Activated CD4-positive, alpha-beta T cell treated with anti-CD3 and anti-CD28 coated beads for 24 hours (primary cell): Measurements from ENCODE around the gene CBX6.

Experiments
- DNase-seq, 2 donors: peaks; one replicate each; pipeline ENCODE4 v3.0.0-alpha.2; 2020; ENCODE audit warnings: low read depth in 2 of 2

CBX6 gene

DNA sequence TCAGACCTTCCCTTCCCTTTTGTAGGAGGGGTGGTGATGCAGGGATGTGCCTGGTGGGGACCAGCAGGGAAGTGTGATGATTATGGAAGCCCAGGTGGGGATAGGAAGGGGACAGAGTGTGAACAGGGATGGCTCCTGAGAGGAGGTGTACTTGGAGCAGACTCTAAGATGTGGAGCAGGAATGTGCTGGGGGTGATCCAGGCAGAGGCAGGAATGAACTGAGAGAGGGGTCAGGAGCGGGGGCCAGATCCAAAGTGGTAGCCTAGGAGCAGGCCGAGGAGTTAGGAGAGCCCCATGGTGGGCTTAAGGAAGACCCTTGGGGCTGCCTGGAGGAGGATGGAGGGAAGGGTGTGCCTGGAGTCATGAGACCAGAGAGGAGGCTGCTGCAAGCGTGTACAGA lies 31.9 kb downstream of the CBX6 start:
- no peak for DNase-seq

DNA sequence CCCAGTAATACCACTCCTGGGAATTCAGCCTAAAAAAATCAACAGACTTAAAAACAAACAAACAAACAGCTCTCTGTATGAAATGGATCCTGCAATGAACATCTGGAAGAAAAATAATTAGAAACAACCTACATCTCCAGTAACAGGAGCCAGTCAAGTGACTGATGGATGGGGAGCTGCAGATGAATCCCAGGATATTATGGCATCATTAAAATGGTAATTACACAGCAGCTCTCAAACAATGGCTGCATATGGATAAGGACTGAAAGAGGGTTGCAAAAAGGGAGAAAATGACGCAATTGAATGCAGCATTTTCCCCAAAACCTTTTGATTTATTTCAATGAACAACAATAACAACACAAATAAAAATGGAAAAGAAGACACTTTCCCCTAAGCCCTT lies 32.3 kb downstream of the CBX6 start:
- DNase-seq = no peak

DNA sequence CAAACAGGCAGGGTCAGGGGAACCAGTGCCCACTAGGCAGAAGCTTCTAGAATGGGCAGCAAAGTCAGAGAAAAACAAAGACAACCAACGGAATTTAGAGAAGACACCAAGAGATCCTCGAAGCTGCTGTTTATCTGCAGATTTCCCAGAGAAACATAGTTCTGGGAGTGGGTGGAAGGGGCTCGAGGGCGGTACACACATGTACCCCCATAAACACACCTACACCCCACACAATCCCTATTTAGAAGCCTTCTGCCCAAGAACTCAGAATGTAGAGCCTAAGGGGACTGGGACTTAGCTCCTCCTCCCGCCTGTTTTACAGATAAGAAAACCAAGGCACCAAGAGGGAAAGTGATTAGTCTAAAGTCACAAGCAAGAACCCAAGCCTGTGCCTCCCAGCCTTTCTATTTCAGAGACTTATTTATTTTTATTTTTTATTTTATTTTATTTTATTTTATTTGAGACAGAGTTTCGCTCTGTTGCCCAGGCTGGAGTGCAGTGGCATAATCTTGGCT lies 34.5 kb downstream of the CBX6 start:
- DNase-seq = no peak

DNA sequence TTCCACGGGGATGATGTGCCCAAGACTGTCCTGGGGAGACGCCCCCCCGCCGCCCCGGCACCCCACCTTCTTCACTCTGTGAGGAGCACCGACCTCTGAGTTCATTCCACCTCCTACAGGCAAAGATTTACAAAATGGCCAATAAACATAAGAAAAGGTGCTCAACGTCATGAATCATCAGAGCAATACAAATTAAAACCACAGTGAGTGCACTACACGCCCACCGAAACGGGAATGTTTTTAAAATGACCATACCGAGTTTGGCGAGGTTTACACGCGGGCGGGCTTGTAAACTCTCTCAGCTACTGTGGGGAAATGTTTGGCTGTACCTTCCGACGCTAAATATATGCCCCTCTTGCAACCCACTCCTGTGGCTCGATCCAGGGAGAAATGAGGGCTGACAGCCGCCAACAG lies 36.1 kb downstream of the CBX6 start:
- DNase-seq = no peak

DNA sequence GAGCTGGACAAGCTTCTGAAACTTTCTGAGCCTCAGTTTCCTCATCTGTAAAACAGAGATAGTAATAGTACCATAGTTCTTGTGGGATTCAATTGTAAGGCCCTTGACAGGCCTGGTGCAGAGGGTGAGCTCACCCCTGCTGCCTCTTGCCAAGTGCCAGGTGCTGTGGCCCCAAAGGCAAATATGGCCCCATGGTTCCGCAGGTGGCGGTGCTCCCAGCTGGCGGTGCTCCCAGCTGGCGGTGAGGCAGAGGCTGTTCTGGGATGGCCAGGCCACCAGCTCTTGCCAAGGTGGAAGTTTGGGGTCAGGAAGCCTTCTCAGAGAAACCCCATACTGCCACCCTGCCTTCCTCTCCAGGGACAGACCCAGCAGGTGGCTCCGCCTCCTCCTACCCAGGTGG lies 37.0 kb downstream of the CBX6 start:
- DNase-seq = no peak

DNA sequence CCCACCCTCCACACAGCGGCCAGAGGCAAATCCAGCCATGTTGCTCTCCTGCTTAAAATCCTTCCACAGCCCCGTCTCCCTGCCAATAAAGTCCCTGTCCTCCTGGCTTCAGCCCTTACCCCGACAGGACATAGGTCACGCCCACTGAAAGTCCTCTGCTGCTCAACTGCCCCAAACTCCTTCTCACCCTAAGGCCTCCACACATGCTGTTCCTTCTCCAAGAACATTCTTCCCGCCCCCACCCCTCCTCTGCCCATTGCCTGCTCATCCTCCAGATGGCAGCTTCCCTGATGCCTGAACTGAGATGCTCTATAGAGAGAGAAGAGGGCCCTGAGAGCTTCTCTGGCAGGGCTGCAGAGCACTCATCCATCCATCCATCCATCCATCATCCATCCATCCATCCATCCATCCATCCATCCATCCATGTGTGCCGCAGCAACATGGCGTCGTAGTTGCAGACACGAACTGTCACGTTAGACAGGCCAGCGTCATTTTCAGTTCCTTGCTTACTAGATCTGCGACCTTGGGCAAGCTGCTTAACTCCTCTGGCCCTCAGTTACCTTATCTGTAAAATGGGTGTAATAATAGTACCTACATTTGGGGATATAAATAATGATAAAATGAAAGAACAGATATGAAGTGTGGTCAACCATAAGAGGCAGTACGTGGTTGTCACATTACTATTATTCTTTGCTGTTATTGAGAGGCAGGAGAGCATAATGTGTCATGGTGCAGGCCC lies 37.6 kb downstream of the CBX6 start:
- no peak for DNase-seq

DNA sequence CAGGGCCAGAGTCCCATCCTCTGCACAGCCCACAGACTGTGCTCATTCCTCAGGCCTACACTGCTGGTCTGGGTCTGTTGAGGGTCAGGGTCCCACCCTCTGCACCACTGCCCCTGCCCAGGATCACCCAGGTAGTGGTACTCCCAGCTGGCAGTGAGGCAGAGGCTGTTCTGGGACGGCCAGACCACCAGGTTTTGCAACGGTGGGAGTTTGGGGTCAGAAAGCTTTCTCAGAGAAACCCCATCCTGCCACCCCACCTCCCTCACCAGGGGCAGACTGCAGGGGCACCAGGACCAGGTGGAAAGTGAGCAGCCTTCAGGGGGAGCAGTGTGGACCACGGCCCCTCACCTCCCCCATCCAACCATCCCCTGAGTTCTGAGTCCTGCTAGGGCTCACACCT lies 39.0 kb downstream of the CBX6 start:
- DNase-seq = no peak

DNA sequence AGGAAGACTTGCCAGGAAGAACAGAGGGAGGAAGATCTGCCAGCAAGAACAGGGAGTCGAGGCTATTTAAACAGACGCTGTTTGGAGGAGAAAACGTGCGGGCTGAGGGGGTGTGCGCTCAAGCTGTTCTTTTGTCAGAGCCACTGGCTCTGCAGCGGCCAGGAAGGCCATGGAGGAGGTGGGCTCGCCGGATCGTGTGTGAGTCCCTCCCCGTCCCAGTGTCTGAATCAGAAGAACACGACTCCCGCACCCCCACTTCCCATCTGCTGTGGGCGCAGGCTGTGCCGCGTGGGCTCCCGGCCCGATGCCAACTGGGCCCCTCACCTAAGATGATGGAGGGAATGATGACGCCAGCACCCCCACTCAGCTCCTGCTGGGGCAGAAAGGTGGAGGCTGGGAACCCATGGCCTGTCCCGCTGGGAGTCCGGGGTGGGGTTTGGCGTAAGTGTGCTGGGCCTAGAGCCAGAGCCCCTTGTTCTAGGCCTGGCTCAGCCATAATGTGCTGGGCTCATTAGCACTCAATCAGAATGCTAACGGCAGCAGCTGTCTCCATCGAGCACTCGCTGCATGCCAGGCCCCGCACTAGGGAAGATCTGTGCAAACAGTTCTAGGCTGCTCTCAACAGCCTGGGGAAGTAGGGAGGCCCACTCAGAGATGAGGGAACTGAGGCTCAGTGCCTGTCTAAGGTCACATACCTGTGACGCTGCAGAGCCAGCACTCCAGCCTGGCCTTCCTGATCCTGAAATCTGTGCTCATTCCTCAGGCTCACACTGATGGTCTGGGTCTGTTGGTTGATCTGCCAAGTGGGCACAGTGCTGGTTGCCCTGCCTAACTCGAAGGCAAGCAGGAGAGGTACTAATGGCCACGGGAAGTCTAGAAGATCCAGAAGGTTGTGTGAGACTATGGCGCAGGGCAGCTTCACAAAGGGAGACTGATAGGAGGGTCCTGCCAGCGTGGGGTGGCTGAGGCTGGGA lies 39.7 kb downstream of the CBX6 start:
- no peak for DNase-seq

DNA sequence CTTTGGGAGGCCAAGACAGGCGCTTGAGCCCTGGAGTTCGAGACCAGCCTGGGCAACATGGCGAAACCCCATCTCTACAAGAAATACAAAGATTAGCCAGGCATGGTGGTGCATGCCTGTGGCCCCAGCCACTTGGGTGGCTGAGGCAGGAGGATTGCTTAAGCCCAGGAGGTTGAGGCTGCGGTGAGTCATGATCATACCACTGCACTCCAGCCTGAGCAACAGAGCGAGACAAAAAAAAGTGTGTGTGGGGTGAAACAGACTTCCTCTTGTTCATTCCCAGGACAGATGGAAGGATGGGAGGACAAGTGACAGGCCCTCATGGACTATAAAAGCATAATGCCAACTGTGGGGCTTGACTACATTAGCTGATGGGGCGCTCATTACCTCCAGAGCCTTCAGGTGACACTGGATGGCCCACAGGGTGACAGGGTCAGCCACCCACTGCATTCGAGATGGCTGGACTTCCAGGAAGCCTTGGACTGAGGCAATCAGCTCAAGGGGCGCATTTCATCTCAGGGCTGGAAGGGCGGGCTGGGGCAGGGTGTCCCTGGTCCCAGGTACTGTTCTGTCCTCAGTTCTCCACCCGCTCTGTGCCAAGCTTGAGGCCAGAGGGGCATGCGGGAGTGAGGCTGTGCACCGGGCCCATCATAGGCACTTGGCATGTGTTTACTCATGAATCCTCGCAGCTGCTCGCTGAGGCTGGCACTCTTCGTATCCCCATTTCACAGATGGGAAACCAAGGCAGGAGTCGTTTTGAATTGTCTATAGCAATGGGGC lies 40.7 kb downstream of the CBX6 start:
- DNase-seq = no peak

DNA sequence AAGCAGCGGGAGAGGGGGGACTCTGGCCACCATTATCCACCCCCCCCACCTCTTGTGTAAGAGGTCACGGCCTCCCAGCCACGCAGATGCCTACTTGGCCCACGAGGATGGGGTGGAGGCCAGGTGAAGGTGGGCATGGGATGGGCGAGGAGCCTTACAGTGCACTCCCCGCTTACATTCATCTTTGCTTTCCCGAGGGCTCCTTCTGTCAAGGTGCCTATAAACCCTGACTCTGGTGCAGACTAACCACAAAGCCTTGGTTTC lies 41.2 kb downstream of the CBX6 start:
- DNase-seq = no peak

DNA sequence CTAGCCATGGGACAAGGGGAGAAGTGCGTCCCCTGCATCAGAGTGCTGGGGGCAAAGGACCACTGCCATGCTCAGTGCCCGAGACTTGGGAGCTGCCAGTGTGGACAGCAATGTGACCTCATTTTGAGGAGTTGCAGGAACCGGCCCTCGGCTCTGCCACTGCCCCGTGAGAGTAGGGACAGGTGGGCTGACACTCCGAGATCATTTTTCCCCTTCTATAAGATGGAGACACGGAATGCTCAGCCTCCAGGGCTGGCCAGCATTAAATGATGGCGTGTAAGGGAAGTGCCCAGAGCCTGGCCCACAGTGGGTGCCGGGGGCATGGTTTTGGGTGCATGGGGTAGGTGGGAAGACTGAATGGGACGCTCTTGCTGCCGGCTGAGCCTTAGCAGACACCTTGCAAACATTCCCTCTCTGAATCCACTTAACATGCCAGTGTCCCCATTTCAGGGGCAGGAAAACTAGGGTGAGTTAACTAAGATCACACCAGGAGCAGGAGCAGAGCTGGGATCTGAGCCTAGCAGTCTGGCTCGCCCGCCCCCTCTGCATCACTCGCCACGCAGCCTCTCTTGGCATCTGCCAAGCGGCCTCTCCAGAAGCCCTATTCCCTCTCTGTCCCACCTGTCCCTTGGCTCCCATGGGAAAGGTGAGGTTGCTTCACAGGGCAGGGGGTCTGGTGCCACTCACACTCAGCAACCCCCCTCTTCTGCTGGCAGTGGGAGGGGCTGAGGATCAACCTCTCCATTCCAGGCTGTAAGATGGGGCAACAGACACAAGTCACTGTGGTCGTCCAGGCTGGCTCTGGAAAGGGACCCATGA lies 41.8 kb downstream of the CBX6 start:
- no peak for DNase-seq

DNA sequence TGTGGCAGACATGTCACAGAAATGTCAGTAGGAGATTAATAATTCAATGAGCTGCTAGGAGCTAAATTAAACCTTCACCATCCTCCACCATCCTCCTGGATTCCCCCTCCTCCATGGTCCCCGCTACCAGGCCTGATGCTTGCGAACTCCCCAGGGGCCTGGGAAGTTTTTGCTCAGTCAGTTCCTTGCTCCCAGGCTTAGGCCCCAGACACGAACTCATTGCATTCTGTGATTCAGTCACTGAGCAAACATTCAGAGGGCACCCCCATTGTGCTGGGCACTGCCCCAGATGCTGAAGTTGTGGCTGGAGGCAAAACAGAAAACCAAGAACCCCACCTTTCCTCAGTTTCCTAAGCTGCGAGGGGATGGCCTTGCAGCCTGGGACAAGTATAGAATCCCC lies 42.5 kb downstream of the CBX6 start:
- no peak for DNase-seq

DNA sequence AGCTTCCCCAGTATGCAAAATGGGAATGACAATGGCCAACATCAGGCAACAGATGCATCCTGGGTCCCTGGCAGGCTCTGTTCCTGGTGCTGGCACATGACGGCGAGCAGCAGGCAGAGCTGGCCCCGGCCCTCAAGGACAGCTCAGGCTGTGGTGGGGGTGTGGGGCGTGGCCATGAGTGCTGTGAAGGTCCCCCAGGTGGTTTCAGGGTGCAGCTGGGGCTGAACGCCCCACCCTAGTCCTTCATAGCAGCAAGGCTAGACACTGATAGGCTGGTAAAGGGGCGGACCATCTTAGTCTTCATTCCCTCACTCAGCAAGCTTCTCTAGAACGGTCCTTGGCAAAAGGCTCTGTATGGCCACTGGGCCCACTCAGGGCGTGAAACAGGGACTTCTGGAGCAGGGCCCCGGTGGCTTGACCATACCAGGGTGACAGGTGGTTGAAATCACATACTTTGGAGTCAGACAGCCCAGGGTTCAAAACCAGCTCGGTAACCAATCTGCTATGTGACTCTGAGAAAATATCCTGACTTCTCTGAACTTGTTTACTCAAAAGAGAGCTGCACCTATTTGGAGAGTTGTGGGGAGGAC lies 43.3 kb downstream of the CBX6 start:
- DNase-seq = no peak

DNA sequence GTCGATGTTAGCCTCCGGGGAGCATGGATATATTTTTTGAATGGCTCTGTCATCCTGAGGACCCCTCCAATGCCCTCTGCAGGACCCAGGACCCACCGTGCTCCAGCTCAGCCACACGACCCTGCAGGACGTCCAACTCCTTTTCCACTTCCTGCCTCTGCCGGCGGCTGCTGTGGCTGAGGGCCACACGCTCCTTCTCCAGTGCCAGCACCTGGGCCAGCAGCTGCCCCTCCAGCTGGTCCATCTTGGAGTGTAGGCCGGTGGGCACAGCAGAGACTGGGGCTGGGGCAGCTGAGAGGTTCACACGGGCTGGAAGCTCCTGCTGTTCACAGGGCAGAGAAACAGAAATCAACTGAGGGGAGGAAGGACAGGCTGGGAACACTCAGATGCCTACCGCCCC lies 43.8 kb downstream of the CBX6 start:
- no peak for DNase-seq

DNA sequence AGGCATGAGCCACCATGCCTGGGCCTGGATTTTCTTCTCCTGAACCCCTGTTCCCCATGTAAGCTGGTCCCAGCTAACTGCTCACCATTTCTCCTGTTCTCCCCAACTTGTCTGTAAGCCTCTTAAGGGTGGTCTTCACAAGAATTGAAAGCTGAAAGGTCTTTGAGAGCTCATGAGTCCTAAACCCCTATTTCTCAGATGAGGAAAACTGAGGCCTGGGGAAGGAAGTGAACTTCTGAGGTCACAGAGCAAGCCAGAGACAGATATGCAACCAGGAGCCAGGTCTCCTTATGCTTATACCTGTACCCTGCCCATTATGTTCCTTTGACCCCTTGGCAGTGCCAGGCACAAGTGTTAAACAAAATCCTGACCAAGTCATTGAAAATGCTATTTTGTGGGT lies 44.5 kb downstream of the CBX6 start:
- DNase-seq = no peak

DNA sequence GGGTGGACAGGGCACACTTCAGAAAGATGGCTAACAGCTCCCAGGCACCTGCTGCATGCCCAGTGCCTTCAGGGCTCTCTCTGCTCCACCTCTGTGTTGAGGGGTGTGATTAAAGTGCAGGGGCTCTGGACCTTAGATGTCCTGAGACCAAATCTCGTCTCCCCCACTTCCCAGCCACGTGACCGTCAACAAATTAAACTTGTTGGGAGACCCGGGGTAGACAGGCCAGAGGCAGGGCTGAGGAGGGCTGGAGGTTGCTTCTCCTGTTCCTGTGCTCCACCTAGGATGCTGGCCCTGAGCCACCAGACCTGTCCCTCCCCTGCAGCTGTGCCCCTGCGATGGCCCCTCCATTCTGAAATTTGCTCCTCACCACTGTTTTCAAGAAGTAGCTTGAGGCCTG lies 45.2 kb downstream of the CBX6 start:
- DNase-seq = no peak

DNA sequence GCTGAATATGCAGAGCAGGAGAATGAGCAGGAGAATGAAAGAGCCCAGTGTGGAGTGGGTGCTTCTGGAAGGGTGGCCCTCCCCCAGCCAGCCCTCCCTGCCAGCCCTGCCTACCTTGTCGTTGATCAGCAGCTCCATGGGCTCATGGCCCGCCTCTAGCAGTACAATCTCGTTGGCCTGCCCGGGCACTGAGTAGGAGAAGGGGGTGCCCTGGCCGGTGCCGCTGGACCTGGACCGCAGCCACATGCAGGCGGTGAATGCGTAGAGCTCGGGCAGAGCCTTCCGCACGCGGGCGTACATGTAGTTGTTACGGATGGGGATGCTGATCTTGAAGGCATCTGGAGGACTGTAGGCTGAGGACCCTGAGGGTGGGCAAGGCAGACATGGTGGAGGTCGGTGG lies 45.6 kb downstream of the CBX6 start:
- no peak for DNase-seq

DNA sequence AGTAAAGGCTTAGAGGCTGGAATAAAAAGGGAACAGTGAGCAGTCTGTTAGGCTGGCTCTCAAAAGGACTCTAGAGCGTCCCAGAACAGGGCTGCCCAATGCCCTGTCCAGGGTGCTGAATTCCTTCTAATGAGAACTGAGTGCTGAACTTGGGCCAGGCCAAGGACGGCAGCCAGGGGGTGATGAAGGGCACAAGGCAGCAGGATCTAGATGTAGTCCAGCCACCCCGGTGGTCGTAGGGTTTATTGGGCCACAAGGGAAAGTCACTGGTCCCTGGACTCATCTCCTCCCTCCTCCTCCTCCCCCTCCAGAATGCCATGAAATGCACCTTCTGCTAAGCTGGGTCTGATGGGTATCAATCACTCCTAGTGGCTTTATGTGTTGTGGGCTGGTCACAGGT lies 47.4 kb downstream of the CBX6 start:
- no peak for DNase-seq

DNA sequence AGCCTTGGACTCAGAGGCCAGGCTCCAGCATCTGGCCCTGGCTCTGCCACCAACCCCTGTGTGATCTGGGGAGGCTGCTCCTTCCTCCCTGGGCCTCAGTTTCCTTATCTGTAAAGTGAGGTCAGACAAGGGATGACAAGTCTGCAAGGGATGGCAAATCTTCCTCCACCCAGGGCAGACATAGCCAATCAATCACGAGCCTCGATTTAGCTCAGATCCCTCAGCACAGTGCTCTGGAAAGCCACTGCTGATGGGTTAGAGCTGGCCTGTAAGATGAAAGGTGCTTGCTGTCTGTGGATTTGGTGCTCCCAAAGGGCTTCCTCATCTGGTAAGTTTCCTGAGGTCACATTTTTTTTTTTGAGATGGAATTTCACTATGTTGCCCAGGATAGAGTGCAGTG lies 48.4 kb downstream of the CBX6 start:
- DNase-seq = no peak

DNA sequence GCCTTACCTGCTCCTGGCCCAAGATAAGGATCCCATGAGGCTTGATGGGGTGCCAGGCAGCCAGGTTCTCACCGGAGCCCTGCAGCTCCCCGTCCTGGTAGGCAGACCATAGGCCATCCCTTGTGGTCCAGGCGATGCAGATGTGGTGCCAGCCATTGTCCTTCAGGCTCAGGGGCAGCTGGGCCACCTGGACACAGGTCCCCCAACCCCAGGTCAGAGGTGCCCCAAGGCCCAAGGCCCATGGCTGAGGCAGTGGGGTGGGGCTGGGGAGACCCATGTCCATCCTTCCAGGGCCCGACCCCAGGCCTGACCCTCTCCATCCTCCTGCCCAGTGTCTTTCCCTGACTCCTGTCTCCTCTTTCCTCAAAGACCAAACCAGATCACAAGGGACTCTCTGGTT lies 48.9 kb downstream of the CBX6 start:
- no peak for DNase-seq

DNA sequence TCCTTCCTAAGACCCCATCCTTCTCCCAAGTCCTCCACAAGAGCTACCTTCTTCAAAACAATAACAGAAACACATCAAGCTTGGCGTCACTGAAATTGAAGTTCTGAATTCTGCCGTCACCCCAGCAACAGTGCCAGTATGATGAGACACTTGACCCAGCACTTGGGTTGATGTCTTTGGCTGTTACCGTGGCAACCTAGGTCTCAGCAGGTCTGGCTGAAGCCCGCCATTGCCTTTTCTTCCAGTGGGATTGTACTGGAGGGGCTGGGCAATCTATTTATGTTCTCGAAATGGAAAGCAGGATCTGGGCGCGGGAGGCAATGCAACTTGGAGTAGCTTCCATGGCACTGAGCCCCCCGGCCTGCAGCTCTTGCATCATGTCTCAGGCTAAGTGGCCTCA lies 52.0 kb downstream of the CBX6 start:
- no peak for DNase-seq
